BJ (cell line): ENCODE results near the gene GRXCR2. TPM values are rescaled to one million over a fixed set of nuclear protein-coding genes. Genes with fewer than 3 reads are reported as not detected.

Experiments used
- CTCF ChIA-PET: fragments of 350-600 bp; formaldehyde crosslinking; extraction: SDS; loops from one replicate; lab custom pipeline; 2021; ENCODE audit warnings: antibody characterized with exemption, inconsistent platforms; lab: Yijun Ruan, JAX
- POLR2A ChIA-PET: fragments of 300-600 bp; sonication (Branson Sonifier 250); formaldehyde crosslinking; extraction: SDS; loops from one replicate; lab custom pipeline; 2021; ENCODE audit warnings: antibody characterized with exemption; lab: Charles Lee
- DNase-seq: peaks from one replicate; pipeline ENCODE4 v3.0.0-alpha.2; 2011; ENCODE audit warnings: low read depth
- H3K27me3 ChIP-seq: 2 replicates; pipeline ENCODE4 v1.6.0; 2011; ENCODE audit warnings: low read length; ENCODE audit not compliant: control insufficient read depth, insufficient read depth
- H3K36me3 ChIP-seq: 2 replicates; pipeline ENCODE4 v1.5.1; 2011; ENCODE audit warnings: low read length; ENCODE audit not compliant: control insufficient read depth, insufficient read depth
- H3K4me3 ChIP-seq: 2 replicates; pipeline ENCODE4 v1.5.1; 2011; ENCODE audit warnings: low read depth, mild to moderate bottlenecking, control low read depth, low read length
- CTCF ChIP-seq: IDR thresholded peaks from 2 replicates; pipeline ENCODE4 v1.5.1; 2011; ENCODE audit warnings: low read depth, mild to moderate bottlenecking, control low read depth, inconsistent platforms, low read length, moderate library complexity; ENCODE audit not compliant: insufficient read depth
- polyA plus RNA-seq: library from polyadenylated mRNA; depleted of rRNA; stranded (reverse); fragments of >200 nt; gene quantifications from 2 replicates; pipeline ENCODE4 v1.2.3, GENCODE V29; 2011

The GRXCR2 gene
- polyA plus RNA-seq, 1 experiment, result not detected

- H3K36me3 ChIP-seq, result 0 out of 2 replicates have a peak, but pooled peaks cover 1% of the 10 kb centered on the region
- ChIA-PET POLR2A (no interaction called here), CTCF (interaction anchor here (0.6 to 3.5 kb wide), 29 partner anchors 9 to 1621 kb away, joined by 3 to 39 read pairs (median 4); partner anchors contain the start of gene PRELID2)
- H3K27me3 ChIP-seq, result no peaks in the 10 kb centered on the region
- no peak for DNase-seq
- H3K4me3 ChIP-seq, result no peak overlapping the region
- TF ChIP-seq CTCF, result peak; percentile 80
Observed at GRCh38 chr5:145825751-145826180, 47.0 kb downstream of the GRXCR2 start.

- Histone ChIP-seq H3K36me3 (0 out of 2 replicates have a peak, but pooled peaks cover 1% of the 10 kb centered on the region), H3K4me3 (no peak overlapping the region), H3K27me3 (no peaks in the 10 kb centered on the region)
- DNase-seq, result no peak
- no peak for TF ChIP-seq CTCF
- POLR2A ChIA-PET, result no interaction called here
- CTCF ChIA-PET, result interaction anchor here (0.6 to 1.7 kb wide), 8 partner anchors 10 to 1626 kb away, joined by 3 to 5 read pairs (median 4); no protein-coding TSS in a partner anchor
Observed at GRCh38 chr5:145824040-145824439, 48.8 kb downstream of the GRXCR2 start.

GRCh38 chr5:145818604-145819003 lies 54.2 kb downstream of the GRXCR2 start:
- TF ChIP-seq CTCF, result no peak
- no peaks in the 10 kb centered on the region for H3K27me3 ChIP-seq
- 0 out of 2 replicates have a peak, but pooled peaks cover 3% of the 10 kb centered on the region for H3K36me3 ChIP-seq
- ChIA-PET CTCF (interaction anchor here (0.6 to 1.4 kb wide), 3 partner anchors 9 to 1615 kb away, joined by 3 to 4 read pairs (median 3); no protein-coding TSS in a partner anchor), POLR2A (no interaction called here)
- no peak for DNase-seq
- no peak overlapping the region for H3K4me3 ChIP-seq

- Histone ChIP-seq H3K27me3 (no peaks in the 10 kb centered on the region), H3K4me3 (no peak overlapping the region), H3K36me3 (0 out of 2 replicates have a peak, but pooled peaks cover 2% of the 10 kb centered on the region)
- ChIA-PET CTCF (interaction anchor here (1.1 to 1.9 kb wide), 3 partner anchors 11 to 1609 kb away, joined by 3 to 6 read pairs (median 4); no protein-coding TSS in a partner anchor), POLR2A (interaction anchor here (0.5 kb wide), 1 partner anchor 381 kb away, joined by 8 read pairs; no protein-coding TSS in a partner anchor)
- TF ChIP-seq CTCF, result no peak
- DNase-seq, result no peak
Observed at GRCh38 chr5:145812877-145813276, 59.9 kb downstream of the GRXCR2 start.

GRCh38 chr5:145811834-145812625 lies 60.8 kb downstream of the GRXCR2 start:
- no peaks in the 10 kb centered on the region for H3K27me3 ChIP-seq
- ChIA-PET CTCF (interaction anchor here (0.6 to 1.9 kb wide), 6 partner anchors 12 to 757 kb away, joined by 3 to 6 read pairs (median 3); no protein-coding TSS in a partner anchor), POLR2A (interaction anchor here (0.5 to 0.6 kb wide), 2 partner anchors 380 to 528 kb away, joined by 4 to 8 read pairs; no protein-coding TSS in a partner anchor)
- no peak overlapping the region for H3K4me3 ChIP-seq
- no peaks in the 10 kb centered on the region for H3K36me3 ChIP-seq
- no peak for DNase-seq
- peak; percentile 28 for TF ChIP-seq CTCF
